ENCODE results near the gene EWSR1. TPM values are rescaled to one million over a fixed set of nuclear protein-coding genes. Genes with fewer than 3 reads are reported as not detected.
A peak's percentile ranks its signal among the peaks of the same experiment; 100 is the strongest.

EWSR1 gene
- total and polyA plus RNA-seq, 2 experiments from 2014 or later = 391 to 427 TPM

DNA sequence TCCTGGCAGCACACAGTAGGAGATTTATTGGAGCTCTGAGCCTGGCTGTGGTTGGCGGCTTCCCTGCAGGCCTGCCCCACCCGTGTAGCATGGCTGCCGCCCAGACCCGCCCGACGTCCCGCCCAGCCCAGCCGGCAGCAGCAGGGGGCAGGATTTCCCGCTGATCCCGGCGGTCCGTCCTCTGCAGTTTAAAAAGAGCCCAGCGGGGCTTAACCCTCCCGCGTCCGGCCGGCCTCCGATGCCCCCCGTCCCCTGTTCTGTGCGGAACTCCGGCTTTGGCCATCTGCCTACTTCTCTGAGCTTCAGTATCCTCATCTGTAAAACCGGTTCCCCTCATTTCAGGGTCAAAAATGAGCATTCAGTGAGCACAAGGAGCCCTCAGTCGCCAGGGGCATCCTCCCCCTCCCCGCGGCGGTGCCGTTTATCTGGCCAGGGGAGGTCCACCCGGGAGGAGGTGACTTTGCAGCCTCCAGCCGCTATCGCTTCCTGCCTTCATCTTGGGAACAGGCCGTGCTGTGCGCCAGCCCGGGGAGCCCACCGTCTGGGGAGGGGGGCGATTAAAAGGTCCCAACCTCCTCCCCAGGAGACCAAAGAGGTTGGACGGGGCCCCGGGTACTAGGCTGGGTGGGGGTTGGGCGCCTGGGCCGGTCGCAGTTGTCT is 38.2 kb downstream of the EWSR1 start, which contains the start of gene GAS2L1:
TSS of gene GAS2L1 (plus strand) at position 476 of the 660 bp plus-strand sequence. CDS start 1,456 bp downstream, outside the sequence.
- Mint-ChIP-seq H3K36me3 (ENCODE audit: low read depth) (peaks cover 2% of the 10 kb centered on the region; the same call in 1 of the 3 replicates), H3K9me3 (no peaks in the 10 kb centered on the region), H3K4me1 (peaks cover 31% of the 10 kb centered on the region), H3K27me3 (ENCODE audit: insufficient read depth, low read depth, poor library complexity) (peaks cover 21% of the 10 kb centered on the region), H3K27ac (peak within 1 kb of the TSS; percentile 80), H3K4me3 (peak within 1 kb of the TSS; percentile 84)
- H3K9me2 ChIP-seq (ENCODE audit: insufficient read depth) = no peaks in the 10 kb centered on the region
- peak within 1 kb of the TSS; percentile 99 for H2AFZ ChIP-seq
- peak within 1 kb of the TSS; percentile 88 for H3K4me3 ChIP-seq
- DNase-seq (ENCODE audit: low spot score) (peak; percentile 80), ATAC-seq (peak; percentile 30)
- H3K27me3 ChIP-seq (ENCODE audit: insufficient read depth) = no peaks in the 10 kb centered on the region
- H3F3A ChIP-seq (replicated peaks; ENCODE audit: low read depth) = peaks cover 20% of the 10 kb centered on the region
- H3K79me2 ChIP-seq (replicated peaks; ENCODE audit: insufficient read depth) = no peaks in the 10 kb centered on the region
- H3K27ac ChIP-seq (ENCODE audit: low read depth) = peak within 1 kb of the TSS; percentile 84
- TF ChIP-seq, protein P1, sequence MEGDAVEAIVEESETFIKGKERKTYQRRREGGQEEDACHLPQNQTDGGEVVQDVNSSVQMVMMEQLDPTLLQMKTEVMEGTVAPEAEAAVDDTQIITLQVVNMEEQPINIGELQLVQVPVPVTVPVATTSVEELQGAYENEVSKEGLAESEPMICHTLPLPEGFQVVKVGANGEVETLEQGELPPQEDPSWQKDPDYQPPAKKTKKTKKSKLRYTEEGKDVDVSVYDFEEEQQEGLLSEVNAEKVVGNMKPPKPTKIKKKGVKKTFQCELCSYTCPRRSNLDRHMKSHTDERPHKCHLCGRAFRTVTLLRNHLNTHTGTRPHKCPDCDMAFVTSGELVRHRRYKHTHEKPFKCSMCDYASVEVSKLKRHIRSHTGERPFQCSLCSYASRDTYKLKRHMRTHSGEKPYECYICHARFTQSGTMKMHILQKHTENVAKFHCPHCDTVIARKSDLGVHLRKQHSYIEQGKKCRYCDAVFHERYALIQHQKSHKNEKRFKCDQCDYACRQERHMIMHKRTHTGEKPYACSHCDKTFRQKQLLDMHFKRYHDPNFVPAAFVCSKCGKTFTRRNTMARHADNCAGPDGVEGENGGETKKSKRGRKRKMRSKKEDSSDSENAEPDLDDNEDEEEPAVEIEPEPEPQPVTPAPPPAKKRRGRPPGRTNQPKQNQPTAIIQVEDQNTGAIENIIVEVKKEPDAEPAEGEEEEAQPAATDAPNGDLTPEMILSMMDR (conservative IDR thresholded peaks at IDR 0.05; ENCODE audit: low read depth in 2 of 2) = peak in 1 of 2 experiments; percentile 34; a peak in 2 of 4 replicates
- TF ChIP-seq, protein P2, sequence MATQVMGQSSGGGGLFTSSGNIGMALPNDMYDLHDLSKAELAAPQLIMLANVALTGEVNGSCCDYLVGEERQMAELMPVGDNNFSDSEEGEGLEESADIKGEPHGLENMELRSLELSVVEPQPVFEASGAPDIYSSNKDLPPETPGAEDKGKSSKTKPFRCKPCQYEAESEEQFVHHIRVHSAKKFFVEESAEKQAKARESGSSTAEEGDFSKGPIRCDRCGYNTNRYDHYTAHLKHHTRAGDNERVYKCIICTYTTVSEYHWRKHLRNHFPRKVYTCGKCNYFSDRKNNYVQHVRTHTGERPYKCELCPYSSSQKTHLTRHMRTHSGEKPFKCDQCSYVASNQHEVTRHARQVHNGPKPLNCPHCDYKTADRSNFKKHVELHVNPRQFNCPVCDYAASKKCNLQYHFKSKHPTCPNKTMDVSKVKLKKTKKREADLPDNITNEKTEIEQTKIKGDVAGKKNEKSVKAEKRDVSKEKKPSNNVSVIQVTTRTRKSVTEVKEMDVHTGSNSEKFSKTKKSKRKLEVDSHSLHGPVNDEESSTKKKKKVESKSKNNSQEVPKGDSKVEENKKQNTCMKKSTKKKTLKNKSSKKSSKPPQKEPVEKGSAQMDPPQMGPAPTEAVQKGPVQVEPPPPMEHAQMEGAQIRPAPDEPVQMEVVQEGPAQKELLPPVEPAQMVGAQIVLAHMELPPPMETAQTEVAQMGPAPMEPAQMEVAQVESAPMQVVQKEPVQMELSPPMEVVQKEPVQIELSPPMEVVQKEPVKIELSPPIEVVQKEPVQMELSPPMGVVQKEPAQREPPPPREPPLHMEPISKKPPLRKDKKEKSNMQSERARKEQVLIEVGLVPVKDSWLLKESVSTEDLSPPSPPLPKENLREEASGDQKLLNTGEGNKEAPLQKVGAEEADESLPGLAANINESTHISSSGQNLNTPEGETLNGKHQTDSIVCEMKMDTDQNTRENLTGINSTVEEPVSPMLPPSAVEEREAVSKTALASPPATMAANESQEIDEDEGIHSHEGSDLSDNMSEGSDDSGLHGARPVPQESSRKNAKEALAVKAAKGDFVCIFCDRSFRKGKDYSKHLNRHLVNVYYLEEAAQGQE (IDR thresholded peaks at IDR 0.05; ENCODE audit: unreplicated experiment) = no peak
- TF ChIP-seq, protein P3, sequence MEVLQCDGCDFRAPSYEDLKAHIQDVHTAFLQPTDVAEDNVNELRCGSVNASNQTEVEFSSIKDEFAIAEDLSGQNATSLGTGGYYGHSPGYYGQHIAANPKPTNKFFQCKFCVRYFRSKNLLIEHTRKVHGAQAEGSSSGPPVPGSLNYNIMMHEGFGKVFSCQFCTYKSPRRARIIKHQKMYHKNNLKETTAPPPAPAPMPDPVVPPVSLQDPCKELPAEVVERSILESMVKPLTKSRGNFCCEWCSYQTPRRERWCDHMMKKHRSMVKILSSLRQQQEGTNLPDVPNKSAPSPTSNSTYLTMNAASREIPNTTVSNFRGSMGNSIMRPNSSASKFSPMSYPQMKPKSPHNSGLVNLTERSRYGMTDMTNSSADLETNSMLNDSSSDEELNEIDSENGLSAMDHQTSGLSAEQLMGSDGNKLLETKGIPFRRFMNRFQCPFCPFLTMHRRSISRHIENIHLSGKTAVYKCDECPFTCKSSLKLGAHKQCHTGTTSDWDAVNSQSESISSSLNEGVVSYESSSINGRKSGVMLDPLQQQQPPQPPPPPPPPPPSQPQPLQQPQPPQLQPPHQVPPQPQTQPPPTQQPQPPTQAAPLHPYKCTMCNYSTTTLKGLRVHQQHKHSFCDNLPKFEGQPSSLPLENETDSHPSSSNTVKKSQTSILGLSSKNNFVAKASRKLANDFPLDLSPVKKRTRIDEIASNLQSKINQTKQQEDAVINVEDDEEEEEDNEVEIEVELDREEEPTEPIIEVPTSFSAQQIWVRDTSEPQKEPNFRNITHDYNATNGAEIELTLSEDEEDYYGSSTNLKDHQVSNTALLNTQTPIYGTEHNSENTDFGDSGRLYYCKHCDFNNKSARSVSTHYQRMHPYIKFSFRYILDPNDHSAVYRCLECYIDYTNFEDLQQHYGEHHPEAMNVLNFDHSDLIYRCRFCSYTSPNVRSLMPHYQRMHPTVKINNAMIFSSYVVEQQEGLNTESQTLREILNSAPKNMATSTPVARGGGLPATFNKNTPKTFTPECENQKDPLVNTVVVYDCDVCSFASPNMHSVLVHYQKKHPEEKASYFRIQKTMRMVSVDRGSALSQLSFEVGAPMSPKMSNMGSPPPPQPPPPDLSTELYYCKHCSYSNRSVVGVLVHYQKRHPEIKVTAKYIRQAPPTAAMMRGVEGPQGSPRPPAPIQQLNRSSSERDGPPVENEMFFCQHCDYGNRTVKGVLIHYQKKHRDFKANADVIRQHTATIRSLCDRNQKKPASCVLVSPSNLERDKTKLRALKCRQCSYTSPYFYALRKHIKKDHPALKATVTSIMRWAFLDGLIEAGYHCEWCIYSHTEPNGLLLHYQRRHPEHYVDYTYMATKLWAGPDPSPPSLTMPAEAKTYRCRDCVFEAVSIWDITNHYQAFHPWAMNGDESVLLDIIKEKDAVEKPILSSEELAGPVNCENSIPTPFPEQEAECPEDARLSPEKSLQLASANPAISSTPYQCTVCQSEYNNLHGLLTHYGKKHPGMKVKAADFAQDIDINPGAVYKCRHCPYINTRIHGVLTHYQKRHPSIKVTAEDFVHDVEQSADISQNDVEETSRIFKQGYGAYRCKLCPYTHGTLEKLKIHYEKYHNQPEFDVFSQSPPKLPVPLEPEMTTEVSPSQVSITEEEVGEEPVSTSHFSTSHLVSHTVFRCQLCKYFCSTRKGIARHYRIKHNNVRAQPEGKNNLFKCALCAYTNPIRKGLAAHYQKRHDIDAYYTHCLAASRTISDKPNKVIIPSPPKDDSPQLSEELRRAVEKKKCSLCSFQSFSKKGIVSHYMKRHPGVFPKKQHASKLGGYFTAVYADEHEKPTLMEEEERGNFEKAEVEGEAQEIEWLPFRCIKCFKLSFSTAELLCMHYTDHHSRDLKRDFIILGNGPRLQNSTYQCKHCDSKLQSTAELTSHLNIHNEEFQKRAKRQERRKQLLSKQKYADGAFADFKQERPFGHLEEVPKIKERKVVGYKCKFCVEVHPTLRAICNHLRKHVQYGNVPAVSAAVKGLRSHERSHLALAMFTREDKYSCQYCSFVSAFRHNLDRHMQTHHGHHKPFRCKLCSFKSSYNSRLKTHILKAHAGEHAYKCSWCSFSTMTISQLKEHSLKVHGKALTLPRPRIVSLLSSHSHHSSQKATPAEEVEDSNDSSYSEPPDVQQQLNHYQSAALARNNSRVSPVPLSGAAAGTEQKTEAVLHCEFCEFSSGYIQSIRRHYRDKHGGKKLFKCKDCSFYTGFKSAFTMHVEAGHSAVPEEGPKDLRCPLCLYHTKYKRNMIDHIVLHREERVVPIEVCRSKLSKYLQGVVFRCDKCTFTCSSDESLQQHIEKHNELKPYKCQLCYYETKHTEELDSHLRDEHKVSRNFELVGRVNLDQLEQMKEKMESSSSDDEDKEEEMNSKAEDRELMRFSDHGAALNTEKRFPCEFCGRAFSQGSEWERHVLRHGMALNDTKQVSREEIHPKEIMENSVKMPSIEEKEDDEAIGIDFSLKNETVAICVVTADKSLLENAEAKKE (CRISPR knock-in tag; IDR thresholded peaks at IDR 0.05) = 0 out of 2 replicates have a peak, but pooled peaks have one; percentile 14
- TF ChIP-seq ZNF331 (CRISPR knock-in tag; IDR thresholded peaks at IDR 0.05; ENCODE audit: low read depth) = no peak
- no peak for TF ChIP-seq EZH2phosphoT487 (IDR thresholded peaks at IDR 0.05; ENCODE audit: unreplicated experiment)
- no peak for TF ChIP-seq ZNF114 (CRISPR knock-in tag; IDR thresholded peaks at IDR 0.05)
- TF ChIP-seq EZH2 (IDR thresholded peaks at IDR 0.05; ENCODE audit: low read depth, unreplicated experiment) = no peak
- TF ChIP-seq STAT1 (IDR thresholded peaks at IDR 0.05; ENCODE audit: unreplicated experiment) = no peak
- no peak for TF ChIP-seq NANOG (IDR thresholded peaks at IDR 0.05; ENCODE audit: borderline replicate concordance)
- peaks cover 10% of the 10 kb centered on the region; the same call in 1 of the 2 replicates for H3K4me1 ChIP-seq (ENCODE audit: insufficient read depth)
- no peaks in the 10 kb centered on the region for H4K20me1 ChIP-seq (replicated peaks; ENCODE audit: insufficient read depth)
- H3K36me3 ChIP-seq (ENCODE audit: insufficient read depth) = no peaks in the 10 kb centered on the region
- peak within 1 kb of the TSS; percentile 97 for H3K4me2 ChIP-seq

Measured in GM23338 (cell line).